Stimulated activated CD4-positive, alpha-beta T cell treated with anti-CD3 and anti-CD28 coated beads, Interleukin-4, amount 100 ng/mL, for 4 hours (primary cell): ENCODE results near the gene GPATCH3.
"Not testable (repeated sequence)": the region's sequence is repeated elsewhere in the genome, so short reads cannot be mapped to it uniquely, and the experiment has no call there.

Source experiments
- DNase-seq, 2 experiments: peaks; one replicate each; pipeline ENCODE4 v3.0.0-alpha.2; 2020

GPATCH3 gene

DNA sequence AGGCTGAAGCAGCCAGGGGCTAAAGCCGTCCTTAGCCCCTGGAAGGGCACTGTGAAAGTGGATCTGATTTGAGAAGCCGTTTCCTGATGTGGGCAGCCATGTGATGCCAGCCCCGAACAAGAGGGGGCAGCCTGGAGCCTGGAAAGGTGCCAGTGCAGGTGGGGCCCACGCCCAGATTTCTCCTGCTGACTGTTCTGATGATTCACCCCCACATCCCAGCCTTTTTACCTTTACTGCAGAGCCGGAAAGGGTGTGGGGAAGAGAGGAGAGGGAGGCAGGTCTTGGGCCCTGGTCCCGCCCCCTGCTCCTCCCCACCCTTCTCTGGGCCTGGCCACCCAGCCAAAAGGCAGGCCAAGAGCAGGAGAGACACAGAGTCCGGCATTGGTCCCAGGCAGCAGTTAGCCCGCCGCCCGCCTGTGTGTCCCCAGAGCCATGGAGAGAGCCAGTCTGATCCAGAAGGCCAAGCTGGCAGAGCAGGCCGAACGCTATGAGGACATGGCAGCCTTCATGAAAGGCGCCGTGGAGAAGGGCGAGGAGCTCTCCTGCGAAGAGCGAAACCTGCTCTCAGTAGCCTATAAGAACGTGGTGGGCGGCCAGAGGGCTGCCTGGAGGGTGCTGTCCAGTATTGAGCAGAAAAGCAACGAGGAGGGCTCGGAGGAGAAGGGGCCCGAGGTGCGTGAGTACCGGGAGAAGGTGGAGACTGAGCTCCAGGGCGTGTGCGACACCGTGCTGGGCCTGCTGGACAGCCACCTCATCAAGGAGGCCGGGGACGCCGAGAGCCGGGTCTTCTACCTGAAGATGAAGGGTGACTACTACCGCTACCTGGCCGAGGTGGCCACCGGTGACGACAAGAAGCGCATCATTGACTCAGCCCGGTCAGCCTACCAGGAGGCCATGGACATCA, 37.2 kb downstream of the GPATCH3 start, which contains the start of gene SFN:
SFN (plus strand) TSS at position 369 of the 904 bp plus-strand sequence; CDS start at position 433, 64 bp downstream.
- DNase-seq = peak; percentile 32 to 41

DNA sequence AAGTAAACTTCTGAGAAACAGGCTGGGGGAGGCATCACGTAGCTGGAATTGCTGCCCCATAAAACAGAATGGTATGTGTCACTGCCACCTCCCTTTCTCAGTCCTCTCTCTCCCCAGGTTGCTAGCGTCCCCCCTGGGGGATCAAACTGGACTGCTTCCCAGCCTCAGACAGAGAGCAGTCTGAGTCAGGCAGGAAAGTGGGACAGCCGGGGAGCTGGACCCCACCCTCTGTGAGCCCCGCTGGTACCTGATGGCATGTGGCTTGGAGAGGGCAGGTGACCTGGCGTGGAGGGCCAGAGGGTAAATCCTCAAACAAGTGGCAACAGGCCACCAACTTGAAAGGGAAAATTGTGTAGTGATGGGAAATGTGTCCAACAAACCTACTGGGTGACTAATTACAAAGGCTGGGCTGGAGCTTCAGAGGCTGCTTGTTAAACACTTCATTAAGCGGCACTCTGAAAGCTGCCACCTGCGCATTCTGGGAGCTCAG, 38.3 kb downstream of the GPATCH3 start:
- DNase-seq = no peak

DNA sequence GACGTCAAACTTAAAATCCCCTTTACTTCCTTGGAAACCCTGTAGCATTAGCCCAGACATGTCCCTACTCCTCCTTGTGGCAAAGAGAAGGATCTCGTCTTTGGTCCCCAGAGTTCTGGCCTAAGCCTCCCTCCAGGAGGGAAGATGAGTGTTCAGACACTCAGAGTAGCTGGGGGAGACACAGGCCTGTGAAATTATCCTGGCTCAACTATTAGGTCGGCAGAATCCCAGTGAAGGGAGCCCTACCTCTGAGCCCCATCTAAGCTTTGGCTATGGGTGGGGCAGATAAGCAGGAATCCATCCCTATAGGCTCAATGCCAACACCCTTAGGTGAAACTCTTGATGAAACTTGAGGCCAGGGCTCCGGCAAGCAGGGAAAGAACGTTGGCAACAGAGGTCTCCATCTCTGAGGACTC, 39.0 kb downstream of the GPATCH3 start:
- DNase-seq = no peak

DNA sequence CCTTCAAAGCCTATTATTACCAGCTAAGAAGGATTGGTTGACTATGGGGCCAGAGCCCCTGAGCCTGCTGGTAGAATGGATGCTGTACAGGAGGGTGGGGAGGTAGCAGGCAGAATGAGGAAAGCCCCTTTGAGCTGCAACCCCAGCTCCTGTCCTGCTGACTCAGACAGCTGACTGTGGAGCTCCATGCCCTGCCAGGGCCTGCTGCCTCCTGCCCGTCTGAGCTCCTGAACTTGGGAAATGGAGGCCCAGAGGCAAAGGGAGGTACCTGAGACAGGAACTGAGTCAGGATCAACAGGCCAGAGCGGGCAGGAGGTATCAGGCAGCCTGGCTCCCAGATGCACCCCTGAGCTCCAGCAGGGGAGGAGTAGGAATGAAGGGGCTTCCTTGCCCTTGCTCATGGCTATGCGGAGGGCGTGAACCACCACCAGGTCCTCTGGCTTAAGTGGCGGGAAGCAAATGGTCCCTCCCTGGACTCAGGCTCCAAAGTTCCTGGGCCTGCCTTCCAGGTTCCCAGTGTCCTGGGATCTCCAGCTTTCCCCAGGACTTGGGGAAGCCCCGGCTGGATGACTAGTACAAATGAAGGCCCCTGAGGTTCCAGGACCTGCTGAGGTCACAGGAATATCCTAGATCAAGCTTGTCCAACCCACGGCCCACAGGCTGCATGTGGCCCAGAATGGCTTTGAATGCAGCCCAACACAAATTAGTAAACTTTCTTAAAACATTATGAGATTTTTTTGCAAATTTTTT, 41.2 kb downstream of the GPATCH3 start:
- no peak for DNase-seq

DNA sequence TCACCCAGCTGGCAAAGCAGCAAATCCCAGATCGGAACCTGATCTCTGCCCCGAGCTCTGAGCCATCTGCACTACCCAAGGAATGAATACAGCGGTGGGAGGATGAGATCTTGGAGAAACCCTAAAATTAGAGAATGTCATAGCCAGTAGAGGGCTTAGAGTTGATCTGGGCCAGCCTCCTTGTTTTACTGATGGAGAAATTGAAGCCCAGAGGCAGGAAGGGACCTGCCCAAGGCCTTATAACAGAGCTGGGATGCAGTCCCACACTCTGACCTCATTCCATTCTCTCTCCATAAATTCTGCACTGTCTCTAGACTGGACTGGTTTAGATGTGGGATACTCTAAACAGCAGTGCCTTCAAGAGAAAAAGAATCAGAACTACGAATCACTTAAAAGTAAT, 42.1 kb downstream of the GPATCH3 start:
- no peak for DNase-seq

DNA sequence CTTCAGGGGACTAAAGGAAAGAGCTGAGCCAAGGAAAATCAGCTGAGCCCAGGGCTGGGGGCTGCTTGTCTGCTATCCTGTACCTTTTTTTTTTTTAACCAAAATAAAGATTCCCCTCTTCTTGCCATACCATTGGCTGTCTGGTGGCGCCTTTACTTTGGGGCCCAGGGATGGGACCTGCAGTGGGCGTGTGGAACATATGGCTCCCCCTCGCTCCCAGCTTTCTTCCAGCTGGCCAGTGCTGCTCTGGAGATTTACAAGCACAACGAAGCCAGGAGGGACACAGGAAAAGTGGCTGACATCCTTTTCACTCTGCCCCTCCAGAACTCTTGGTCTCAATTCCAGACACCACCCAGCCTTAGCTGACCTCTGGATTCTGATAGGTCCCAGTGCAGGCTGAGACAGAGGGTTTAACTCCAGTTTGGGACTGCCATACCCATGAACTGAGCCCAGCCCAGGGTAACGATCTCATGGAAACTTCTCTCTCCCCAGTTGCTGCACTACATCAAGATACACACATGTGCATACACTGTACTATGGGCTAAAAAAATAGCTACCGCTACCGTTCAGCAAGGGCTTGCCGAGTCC, 42.7 kb downstream of the GPATCH3 start:
- no peak for DNase-seq

DNA sequence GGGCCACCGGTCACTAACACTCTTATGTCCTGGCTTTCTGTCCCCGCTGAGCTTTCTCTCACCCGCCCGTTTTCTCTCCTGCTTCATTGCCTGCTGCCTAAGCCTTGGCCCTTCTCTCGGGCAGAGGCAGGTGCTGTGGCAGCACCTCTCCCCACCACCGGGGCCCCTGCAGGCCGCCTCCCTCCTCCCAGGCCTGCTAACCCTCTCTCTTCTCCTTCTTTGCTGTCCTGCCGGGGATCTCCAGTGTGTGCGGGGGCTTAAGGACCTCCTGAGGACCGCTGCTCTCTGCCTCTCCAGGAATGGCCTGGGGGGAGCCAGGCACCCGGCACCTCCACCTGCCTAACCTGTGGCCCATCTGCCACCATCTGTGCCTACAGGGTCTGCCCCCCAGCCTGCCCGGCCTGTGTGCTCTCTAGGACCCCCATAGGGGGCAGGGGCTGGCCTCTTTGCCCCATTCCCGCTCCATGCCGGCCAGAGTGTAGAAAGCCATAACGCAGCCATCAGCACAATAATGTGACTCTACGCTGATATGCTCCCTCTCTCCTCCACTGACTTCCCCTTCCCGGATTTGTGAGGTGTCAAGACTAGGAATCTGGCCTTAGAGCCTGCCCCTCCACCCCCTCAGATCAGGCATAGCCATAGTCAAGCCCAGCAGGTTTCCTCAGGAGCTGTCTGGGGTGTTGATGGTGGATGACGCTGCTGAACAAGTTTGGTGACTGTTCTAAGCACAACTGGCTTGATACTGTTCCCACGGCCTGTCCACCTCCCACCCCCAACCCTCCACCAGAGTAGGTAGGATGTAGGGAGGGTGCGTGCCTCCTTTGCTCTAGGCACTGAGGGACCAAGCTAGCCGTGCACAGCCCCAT, 43.4 kb downstream of the GPATCH3 start:
- DNase-seq = no peak

DNA sequence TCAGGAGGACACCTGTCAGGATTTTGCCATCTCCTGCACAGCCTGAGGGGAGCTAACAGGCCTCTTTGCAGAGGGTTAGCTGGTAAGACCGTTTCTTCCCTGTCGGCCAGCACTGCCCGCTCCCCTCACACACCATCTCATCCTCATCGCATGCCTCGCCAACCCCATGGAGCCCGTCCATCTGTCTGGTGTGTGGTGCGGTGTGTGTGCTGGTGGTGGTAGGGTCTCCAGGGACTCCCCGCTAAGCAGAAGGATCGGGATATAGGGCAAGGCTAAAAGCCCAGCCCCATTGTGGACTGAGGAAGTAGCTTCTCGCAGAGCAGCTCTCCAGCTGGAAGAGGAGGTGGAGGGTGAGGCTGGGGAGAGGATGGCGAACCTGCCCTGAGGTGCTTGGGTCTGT, 44.1 kb downstream of the GPATCH3 start:
- DNase-seq = no peak

DNA sequence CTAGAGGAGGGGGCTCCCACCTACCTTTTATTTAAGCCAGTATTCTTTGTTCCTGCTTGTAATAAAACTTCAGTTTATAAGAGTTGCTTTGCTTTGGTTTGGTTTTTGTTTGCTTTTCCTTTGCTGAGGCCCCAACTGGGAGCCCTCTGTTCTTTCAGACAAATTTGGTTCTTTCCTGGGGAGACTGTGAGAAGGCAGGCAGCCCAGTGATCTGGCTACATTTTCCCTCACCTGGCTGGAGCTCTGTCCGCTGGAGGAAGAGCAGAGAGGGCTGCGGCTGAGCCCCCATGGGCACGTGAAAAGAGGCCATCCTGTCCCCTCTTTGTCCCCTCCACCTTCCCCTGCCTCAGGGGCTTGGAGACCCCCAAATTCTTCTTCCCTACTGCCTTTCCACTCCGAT, 44.6 kb downstream of the GPATCH3 start:
- DNase-seq = no peak

DNA sequence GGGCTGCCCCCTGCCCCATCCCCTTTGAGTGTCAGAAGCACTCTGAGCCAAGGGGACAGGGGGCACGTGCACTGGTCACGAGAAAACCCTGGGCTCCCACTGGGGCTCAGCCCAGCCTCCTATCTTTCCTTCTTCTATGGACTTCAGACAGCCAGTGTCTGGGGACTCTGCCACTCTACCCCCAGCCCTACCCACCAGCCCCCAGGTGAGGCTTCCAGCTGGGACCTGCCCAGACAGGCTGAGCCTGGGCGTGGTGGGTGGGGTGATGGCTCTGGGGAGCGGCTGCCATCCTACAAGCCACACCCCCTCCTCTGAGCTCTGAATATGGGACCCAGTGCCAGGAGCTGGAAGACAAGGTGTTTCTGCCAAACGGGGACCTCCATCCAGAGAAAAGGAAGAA, 45.4 kb downstream of the GPATCH3 start:
- DNase-seq = no peak

DNA sequence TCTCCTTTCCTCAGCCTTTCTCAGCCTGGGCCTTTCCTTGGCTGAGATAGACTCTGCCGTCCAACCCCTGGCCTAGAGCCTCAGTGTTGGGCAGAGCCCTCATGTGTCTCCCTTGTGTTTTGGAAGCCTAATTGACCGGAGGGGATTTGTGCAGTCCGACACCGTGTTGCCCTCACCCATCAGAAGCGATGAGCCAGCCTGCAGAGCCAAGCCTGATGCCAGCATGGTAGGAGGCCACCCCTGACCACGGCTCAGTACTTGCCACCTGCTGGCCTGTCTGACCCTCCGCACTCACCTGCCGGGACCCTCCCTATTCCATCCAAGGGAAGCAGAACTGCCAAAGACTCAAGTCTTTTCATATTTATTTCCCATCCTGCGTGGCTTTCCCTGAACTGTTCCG, 46.7 kb downstream of the GPATCH3 start:
- DNase-seq = no peak

DNA sequence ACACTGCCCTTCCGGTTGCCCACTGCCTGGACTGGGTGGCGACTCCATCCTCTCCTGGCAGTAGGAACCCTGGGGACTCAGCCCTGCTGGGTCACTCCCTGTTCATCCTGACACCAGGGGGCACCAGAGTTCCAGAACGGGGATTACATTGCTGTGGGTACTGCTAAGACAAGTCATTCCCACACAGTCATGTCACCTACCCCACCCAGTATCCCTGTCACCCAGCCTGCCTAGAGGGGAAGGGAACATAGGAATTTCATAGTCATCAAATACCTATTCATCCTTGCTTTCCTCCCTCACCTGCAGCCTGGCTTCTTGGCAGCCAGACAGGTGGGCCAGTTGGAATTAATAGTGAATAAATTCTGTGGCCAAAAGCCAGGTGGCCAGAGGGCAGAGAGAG, 47.1 kb downstream of the GPATCH3 start:
- DNase-seq = peak; percentile 75 to 76

DNA sequence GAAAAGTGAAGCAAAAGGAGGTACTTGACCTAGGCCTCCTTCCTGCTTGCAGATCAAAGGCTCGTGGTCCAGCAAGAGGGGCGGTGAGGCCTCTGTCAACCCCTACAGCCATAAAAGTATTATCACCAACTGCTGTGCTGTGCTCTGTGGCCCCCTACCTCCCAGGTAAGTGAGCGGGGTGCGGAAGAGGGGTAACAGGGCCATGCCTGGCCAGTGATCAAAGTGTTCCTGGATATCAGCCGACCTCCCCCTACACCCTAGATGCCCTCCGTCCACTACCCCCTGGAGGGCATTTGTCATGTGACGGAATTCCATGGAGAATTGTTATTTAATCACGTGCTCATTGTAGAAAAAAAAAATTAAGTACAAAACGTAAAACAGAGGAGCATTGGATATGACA, 47.6 kb downstream of the GPATCH3 start:
- DNase-seq = no peak

DNA sequence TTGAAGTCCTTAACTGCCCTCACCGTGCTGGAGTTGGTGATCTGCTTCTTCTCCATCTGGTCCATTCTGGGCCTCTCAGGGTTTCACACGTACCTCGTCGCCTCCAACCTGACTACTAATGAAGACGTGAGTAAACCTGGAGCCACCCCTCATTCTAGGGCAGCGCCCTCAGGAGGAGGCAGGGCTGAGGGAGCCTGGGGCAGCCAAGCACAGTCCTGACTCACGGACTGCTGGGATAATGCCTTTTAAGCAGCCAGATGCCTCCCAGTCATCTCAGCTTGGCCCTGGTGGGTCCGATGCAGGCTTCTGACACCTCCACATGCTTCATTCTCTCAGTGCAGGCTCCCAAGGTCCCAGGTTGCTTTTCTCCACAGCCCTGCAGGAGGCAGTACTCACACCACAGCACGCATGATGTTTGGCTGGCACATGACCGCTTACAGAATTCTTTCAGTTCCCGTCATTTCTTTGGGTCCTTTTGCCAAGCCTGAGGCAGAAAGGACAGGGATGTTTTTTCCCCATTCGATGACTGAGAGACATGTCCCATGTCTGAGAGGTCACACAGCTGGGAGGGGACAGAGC, 49.1 kb downstream of the GPATCH3 start:
- no peak for DNase-seq

DNA sequence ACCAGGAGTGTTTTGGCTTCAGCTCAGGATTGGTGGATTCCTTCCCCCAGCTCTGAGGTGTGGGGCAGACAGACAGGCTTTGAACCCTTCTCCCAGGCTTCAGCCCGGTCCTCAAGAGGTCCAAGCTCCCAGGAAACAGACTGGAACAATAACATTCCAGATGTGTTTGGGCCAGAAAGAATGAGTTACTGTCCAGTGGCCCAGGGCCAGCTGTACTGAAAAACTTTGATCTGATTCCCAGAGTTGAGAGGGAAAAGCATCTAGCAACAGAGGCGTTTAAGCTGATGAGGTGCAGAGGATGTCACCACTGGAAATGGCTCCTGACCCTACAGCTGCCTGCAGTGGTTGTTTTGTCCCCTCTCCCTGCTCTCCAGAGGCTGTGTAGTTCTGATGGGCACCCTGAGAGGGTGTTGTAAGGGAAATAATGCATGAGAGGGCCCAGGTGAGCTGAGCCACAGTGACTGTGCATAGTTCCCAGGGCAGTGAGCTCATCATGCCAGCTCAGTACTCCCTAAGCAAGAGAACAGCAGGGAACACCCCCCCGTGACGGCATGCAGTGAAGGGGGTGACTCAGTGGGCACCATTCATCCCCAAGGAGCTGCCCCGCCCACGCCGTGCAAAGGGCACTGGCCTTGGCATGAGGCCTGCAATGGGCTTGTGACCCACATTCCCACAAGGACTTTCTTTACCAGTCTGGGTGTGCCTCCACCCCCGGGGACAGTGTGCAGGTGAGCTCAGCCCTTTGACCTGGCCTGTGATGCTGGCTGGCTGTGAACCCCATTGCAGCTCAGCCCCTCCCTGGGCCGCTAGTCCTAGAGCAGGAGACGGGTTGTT, 51.1 kb downstream of the GPATCH3 start:
- no peak for DNase-seq

DNA sequence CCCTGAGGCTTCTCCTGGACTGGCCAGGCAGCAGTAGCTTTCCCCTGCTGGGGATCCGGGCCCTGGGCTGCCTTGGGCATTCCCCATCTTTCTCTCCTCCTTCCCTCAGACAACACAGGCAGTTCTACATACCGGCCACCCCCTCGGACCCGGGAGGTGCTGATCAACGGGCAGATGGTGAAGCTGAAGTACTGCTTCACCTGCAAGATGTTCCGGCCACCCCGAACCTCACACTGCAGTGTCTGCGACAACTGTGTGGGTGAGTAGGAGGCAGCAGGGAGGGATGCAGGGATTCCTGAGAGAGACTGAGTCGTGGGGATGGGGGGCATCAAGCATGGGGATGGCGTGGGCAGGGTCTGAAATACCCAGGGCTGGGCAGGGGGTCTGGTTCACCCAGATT, 51.8 kb downstream of the GPATCH3 start:
- no peak for DNase-seq

DNA sequence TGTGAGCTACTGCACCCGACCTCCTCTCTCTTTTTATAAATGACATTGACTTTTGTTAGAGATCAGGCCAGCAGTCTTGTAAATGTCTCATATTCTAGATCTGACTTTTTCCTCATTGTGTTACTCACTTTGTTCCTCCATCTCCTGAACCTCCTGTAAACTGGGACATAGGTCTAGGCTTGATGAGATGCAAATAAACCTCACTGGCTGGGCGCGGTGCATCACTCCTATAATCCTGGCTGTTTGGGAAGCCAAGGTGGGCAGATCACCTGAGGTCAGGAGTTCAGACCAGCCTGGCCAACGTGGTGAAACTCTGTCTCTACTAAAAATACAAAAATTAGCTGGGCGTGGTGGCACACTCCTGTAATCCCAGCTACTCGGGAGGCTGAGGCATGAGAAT, 52.4 kb downstream of the GPATCH3 start:
- DNase-seq = not testable (repeated sequence)

DNA sequence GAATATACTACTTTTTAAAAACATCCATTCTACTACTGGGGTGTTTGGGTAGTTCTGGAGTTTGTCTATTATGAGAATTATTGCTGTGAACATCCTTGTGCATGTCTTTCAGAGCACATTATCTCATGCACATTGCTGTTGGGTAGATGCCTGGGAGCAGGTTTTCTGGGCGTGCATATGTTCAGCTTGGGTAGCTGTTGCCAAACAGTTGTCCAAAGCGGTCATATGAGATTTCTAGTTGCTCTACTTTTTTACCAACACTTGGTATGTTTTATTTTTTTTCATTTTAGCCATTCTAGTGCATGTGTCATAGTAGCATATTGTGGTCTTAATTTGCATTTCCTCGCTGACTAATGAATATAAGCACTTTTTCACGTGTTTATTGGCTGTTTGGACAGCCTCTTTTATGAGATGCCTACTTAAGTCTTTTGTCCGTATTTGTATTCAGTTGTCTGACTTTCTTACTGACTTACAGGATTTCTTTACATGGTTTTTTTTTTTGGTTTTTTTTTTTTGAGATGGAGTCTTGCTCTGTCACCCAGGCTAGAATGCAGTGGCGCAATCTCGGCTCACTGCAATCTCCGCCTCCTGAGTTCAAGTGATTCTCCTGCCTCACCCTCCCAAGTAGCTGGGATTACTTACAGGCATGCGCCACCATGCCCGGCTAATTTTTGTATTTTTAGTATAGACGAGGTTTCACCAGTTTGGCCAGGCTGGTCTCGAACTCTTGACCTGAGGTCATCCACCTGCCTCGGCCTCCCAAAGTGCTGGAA, 55.7 kb downstream of the GPATCH3 start:
- no peak for DNase-seq
